GM18870 (cell line): ENCODE measurements around the gene AKR1C3.
"Not testable (repeated sequence)": the region's sequence is repeated elsewhere in the genome, so short reads cannot be mapped to it uniquely, and the experiment has no call there.

Source experiments
- ATAC-seq: cut with Tn5 transposase; IDR thresholded peaks from one replicate; pipeline ENCODE4 v1.9.1; 2021; ENCODE audit warnings: moderate library complexity; ENCODE audit not compliant: unreplicated experiment

AKR1C3 gene

GRCh38 chr10:5136468-5137087 is 42.4 kb downstream of the AKR1C3 start:
- ATAC-seq: no peak

- not testable (repeated sequence) for ATAC-seq
These were observed 43.5 kb downstream of the AKR1C3 start for GRCh38 chr10:5137699-5138098.

GRCh38 chr10:5142199-5142598 is 48.0 kb downstream of the AKR1C3 start:
- no peak for ATAC-seq

- no peak for ATAC-seq
These were observed 48.9 kb downstream of the AKR1C3 start for GRCh38 chr10:5143137-5143536.

GRCh38 chr10:5146920-5147254 is 52.7 kb downstream of the AKR1C3 start:
- no peak for ATAC-seq

GRCh38 chr10:5147255-5147980 is 53.2 kb downstream of the AKR1C3 start:
- no peak for ATAC-seq

- no peak for ATAC-seq
These were observed 53.9 kb downstream of the AKR1C3 start for GRCh38 chr10:5147981-5148677.

- no peak for ATAC-seq
These were observed 54.4 kb downstream of the AKR1C3 start for GRCh38 chr10:5148678-5149032.

- no peak for ATAC-seq
These were observed 56.9 kb downstream of the AKR1C3 start for GRCh38 chr10:5151076-5151475.

- no peak for ATAC-seq
These were observed 61.7 kb downstream of the AKR1C3 start for GRCh38 chr10:5155951-5156350.
